Keratinocyte (primary cell): ENCODE data around the gene CYP11A1. TPM values are rescaled to one million over a fixed set of nuclear protein-coding genes. Genes with fewer than 3 reads are reported as not detected.

ENCODE experiments used
- DNase-seq: peaks from one replicate; pipeline ENCODE4 v3.0.0-alpha.2; 2011; ENCODE audit warnings: low read depth, missing footprints, low spot score
- FAIRE-seq: peaks from 2 replicates; lab custom pipeline; 2011; peaks lifted over from hg19 to GRCh38; lab: Jason Lieb, UNC
- H2AFZ ChIP-seq: 2 replicates; pipeline ENCODE4 v1.6.0; 2012; ENCODE audit warnings: low read length, control low read depth, inconsistent platforms; ENCODE audit not compliant: control insufficient read depth
- H3K27ac ChIP-seq: 2 replicates; pipeline ENCODE4 v1.5.1; 2011; ENCODE audit warnings: low read length; ENCODE audit not compliant: control insufficient read depth, insufficient read depth
- H3K27me3 ChIP-seq: 3 replicates; pipeline ENCODE4 v1.6.0; 2011; ENCODE audit warnings: low read length; ENCODE audit not compliant: control insufficient read depth, insufficient read depth; ENCODE audit errors: extremely low read depth
- H3K36me3 ChIP-seq, 2 experiments: 2 replicates in 1 of 2; 3 replicates in 1 of 2; pipeline ENCODE4 v1.5.1; 2011; ENCODE audit warnings: low read length in 2 of 2, mild to moderate bottlenecking in 1 of 2; ENCODE audit not compliant: control insufficient read depth in 2 of 2, insufficient read depth in 2 of 2; ENCODE audit errors: extremely low read depth in 1 of 2
- H3K4me1 ChIP-seq: 3 replicates; pipeline ENCODE4 v1.5.1; 2011; ENCODE audit warnings: low read length; ENCODE audit not compliant: control insufficient read depth, insufficient read depth; ENCODE audit errors: extremely low read depth
- H3K4me2 ChIP-seq: 3 replicates; pipeline ENCODE4 v1.6.0; 2011; ENCODE audit warnings: low read depth, low read length; ENCODE audit not compliant: control insufficient read depth, insufficient read depth; ENCODE audit errors: extremely low read depth
- H3K4me3 ChIP-seq, 3 experiments: fragments of 200-600 bp in 1 of 3; sonication (generic) in 1 of 3; 2 replicates in 2 of 3; 3 replicates in 1 of 3; pipeline ENCODE4 v1.5.1; 2011 to 2016; ENCODE audit warnings: low read length in 3 of 3, mild to moderate bottlenecking in 3 of 3, control low read depth in 2 of 3, inconsistent platforms in 1 of 3, low read depth in 1 of 3, mixed read lengths in 1 of 3, mixed run types in 1 of 3, moderate library complexity in 1 of 3; ENCODE audit not compliant: control insufficient read depth in 2 of 3, insufficient read depth in 2 of 3; ENCODE audit errors: extremely low read depth in 1 of 3
- H3K79me2 ChIP-seq: 2 replicates; pipeline ENCODE4 v1.6.0; 2012; ENCODE audit warnings: low read length; ENCODE audit not compliant: control insufficient read depth, insufficient read depth
- H3K9ac ChIP-seq: 3 replicates; pipeline ENCODE4 v1.6.0; 2011; ENCODE audit warnings: low read length; ENCODE audit not compliant: control insufficient read depth, insufficient read depth; ENCODE audit errors: extremely low read depth
- H3K9me1 ChIP-seq: 3 replicates; pipeline ENCODE4 v1.6.0; 2011; ENCODE audit warnings: low read length; ENCODE audit not compliant: control insufficient read depth, insufficient read depth; ENCODE audit errors: extremely low read depth
- H3K9me3 ChIP-seq: 2 replicates; pipeline ENCODE4 v1.5.1; 2012; ENCODE audit warnings: low read depth, low read length; ENCODE audit not compliant: control insufficient read depth
- H4K20me1 ChIP-seq: 3 replicates; pipeline ENCODE4 v1.6.0; 2011; ENCODE audit warnings: low read length; ENCODE audit not compliant: control insufficient read depth, insufficient read depth; ENCODE audit errors: extremely low read depth
- CTCF ChIP-seq, 3 experiments: IDR thresholded peaks in 1 of 3; conservative IDR thresholded peaks in 1 of 3; optimal IDR thresholded peaks in 1 of 3; 2 replicates in 2 of 3; 3 replicates in 1 of 3; pipeline versions ENCODE3 to v1.5.1; 2011; ENCODE audit warnings: low read length in 3 of 3, mild to moderate bottlenecking in 3 of 3, moderate library complexity in 2 of 3, control low read depth in 1 of 3, inconsistent platforms in 1 of 3; ENCODE audit not compliant: insufficient read depth in 2 of 3; ENCODE audit errors: extremely low read depth in 1 of 3
- EZH2 ChIP-seq: IDR thresholded peaks from one replicate; pipeline ENCODE4 v1.6.1; 2012; ENCODE audit warnings: inconsistent platforms, mild to moderate bottlenecking, low read length, moderate library complexity
- dilution Hi-C: fragments of 300-500 bp; cut with MboI; formaldehyde crosslinking; loops from one replicate; pipeline ENCODE4 v1.7.0; 2020; ENCODE audit warnings: low sequenced_read_pairs; ENCODE audit not compliant: extremely low pct_ligation_motif_present
- polyA plus RNA-seq, 5 experiments: library from polyadenylated mRNA; depleted of rRNA in 3 of 5; stranded (reverse) in 3 of 5; stranded (forward) in 1 of 5; unstranded in 1 of 5; fragments of >200 nt; gene quantifications; 1 replicate in 1 of 5; 2 replicates in 3 of 5; 3 replicates in 1 of 5; pipeline versions ENCODE4 v1.2.1 to v1.2.3, GENCODE V29; 2011 to 2012; ENCODE audit warnings: missing spikeins in 2 of 5, low read depth in 1 of 5, low replicate concordance in 1 of 5

Gene CYP11A1
- polyA plus RNA-seq, 1 donor (not counting 4 experiments of a cell fraction or from before 2014, with no cell fraction given), result not detected

GRCh38 chr15:74376825-74377581 is 9.6 kb upstream of the CYP11A1 start:
- no peak overlapping the region for H3K4me3 ChIP-seq
- H3K79me2 ChIP-seq, result no peaks in the 10 kb centered on the region
- FAIRE-seq (no peak), DNase-seq (no peak)
- H3K27ac ChIP-seq, result no peak overlapping the region
- H3K4me2 ChIP-seq, result no peak overlapping the region
- dilution Hi-C loops, result no loop called here
- peaks cover 4% of the 10 kb centered on the region for H3K9me1 ChIP-seq
- H3K9ac ChIP-seq, result no peak overlapping the region
- peaks cover 12% of the 10 kb centered on the region for H3K27me3 ChIP-seq
- TF ChIP-seq EZH2 (no peak), CTCF (optimal IDR thresholded peaks at IDR 0.05 in 1 of 3, IDR thresholded peaks at IDR 0.05 in 1 of 3, conservative IDR thresholded peaks at IDR 0.05 in 1 of 3; ENCODE audit: extremely low read depth in 1 of 3, insufficient read depth in 2 of 3, low read length in 3 of 3) (no peak)
- no peaks in the 10 kb centered on the region for H3K36me3 ChIP-seq
- H3K4me1 ChIP-seq, result peaks cover 33% of the 10 kb centered on the region
- no peaks in the 10 kb centered on the region for H4K20me1 ChIP-seq
- no peak overlapping the region for H2AFZ ChIP-seq
- no peaks in the 10 kb centered on the region for H3K9me3 ChIP-seq

GRCh38 chr15:74376226-74376625 is 8.8 kb upstream of the CYP11A1 start:
- no peaks in the 10 kb centered on the region for H4K20me1 ChIP-seq
- no peaks in the 10 kb centered on the region for H3K36me3 ChIP-seq
- H3K4me1 ChIP-seq, result peaks cover 26% of the 10 kb centered on the region
- no peak overlapping the region for H3K4me2 ChIP-seq
- DNase-seq (no peak), FAIRE-seq (no peak)
- peaks cover 4% of the 10 kb centered on the region for H3K9me1 ChIP-seq
- dilution Hi-C loops, result no loop called here
- no peaks in the 10 kb centered on the region for H3K9me3 ChIP-seq
- H2AFZ ChIP-seq, result no peak overlapping the region
- no peak overlapping the region for H3K4me3 ChIP-seq
- no peak for TF ChIP-seq EZH2
- no peak for TF ChIP-seq CTCF (optimal IDR thresholded peaks at IDR 0.05 in 1 of 3, IDR thresholded peaks at IDR 0.05 in 1 of 3, conservative IDR thresholded peaks at IDR 0.05 in 1 of 3; ENCODE audit: extremely low read depth in 1 of 3, insufficient read depth in 2 of 3, low read length in 3 of 3)
- peaks cover 20% of the 10 kb centered on the region for H3K27me3 ChIP-seq
- no peaks in the 10 kb centered on the region for H3K79me2 ChIP-seq
- H3K9ac ChIP-seq, result no peak overlapping the region
- no peak overlapping the region for H3K27ac ChIP-seq
